GM23248 (cell line): ENCODE results near the gene PHACTR4. TPM values are rescaled to one million over a fixed set of nuclear protein-coding genes. Genes with fewer than 3 reads are reported as not detected.

Experiments used
- DNase-seq: peaks from one replicate; pipeline ENCODE4 v3.0.0-alpha.2; 2015
- H2AFZ ChIP-seq: fragments of 200-600 bp; sonication (generic); 2 replicates; pipeline ENCODE4 v1.6.1; 2016; ENCODE audit warnings: antibody characterized with exemption
- H3F3A ChIP-seq: fragments of 200-600 bp; sonication (generic); 2 replicates; pipeline ENCODE4 v1.6.1; 2016; ENCODE audit warnings: mild to moderate bottlenecking, antibody characterized with exemption, mixed run types; ENCODE audit not compliant: insufficient read depth
- H3K27ac ChIP-seq: fragments of 200-600 bp; sonication (generic); 2 replicates; pipeline ENCODE4 v1.5.1; 2016; ENCODE audit warnings: mild to moderate bottlenecking
- H3K27me3 ChIP-seq: fragments of 200-600 bp; sonication (generic); replicated peaks from 2 replicates; pipeline ENCODE4 v1.6.1; 2016; ENCODE audit warnings: mild to moderate bottlenecking; ENCODE audit not compliant: insufficient read depth
- H3K36me3 ChIP-seq: fragments of 200-600 bp; sonication (generic); 2 replicates; pipeline ENCODE4 v1.6.1; 2016; ENCODE audit warnings: low read depth, mild to moderate bottlenecking
- H3K4me1 ChIP-seq: fragments of 200-600 bp; sonication (generic); 2 replicates; pipeline ENCODE4 v1.6.1; 2016; ENCODE audit warnings: mild to moderate bottlenecking; ENCODE audit not compliant: insufficient read depth
- H3K4me2 ChIP-seq: fragments of 200-600 bp; sonication (generic); one replicate; pipeline ENCODE4 v1.6.1; 2016; ENCODE audit warnings: mild to moderate bottlenecking; ENCODE audit not compliant: unreplicated experiment
- H3K4me3 ChIP-seq: fragments of 200-600 bp; sonication (generic); 2 replicates; pipeline ENCODE4 v1.5.1; 2016; ENCODE audit warnings: mild to moderate bottlenecking
- H3K79me2 ChIP-seq: fragments of 200-600 bp; sonication (generic); 2 replicates; pipeline ENCODE4 v1.6.1; 2016; ENCODE audit warnings: mild to moderate bottlenecking; ENCODE audit not compliant: insufficient read depth
- H3K9ac ChIP-seq: fragments of 200-600 bp; sonication (generic); 2 replicates; pipeline ENCODE4 v1.6.1; 2016; ENCODE audit warnings: mild to moderate bottlenecking
- H3K9me2 ChIP-seq: fragments of 200-600 bp; sonication (generic); 2 replicates; pipeline ENCODE4 v1.6.1; 2016; ENCODE audit warnings: mixed run types, mild to moderate bottlenecking, moderate library complexity; ENCODE audit not compliant: insufficient read depth
- H3K9me3 ChIP-seq: fragments of 200-600 bp; sonication (generic); one replicate; pipeline ENCODE4 v1.6.1; 2017; ENCODE audit warnings: low read depth
- H4K20me1 ChIP-seq: fragments of 200-600 bp; sonication (generic); 2 replicates; pipeline ENCODE4 v1.6.0; 2016; ENCODE audit not compliant: insufficient read depth
- EZH2 ChIP-seq: fragments of 200-600 bp; sonication (generic); IDR thresholded peaks from 2 replicates; pipeline ENCODE4 v1.6.1; 2018; ENCODE audit warnings: antibody characterized with exemption, mild to moderate bottlenecking; ENCODE audit not compliant: insufficient read depth, poor library complexity, severe bottlenecking
- EZH2phosphoT487 ChIP-seq: fragments of 200-600 bp; sonication (generic); IDR thresholded peaks from 2 replicates; pipeline ENCODE4 v1.6.1; 2018; ENCODE audit warnings: antibody characterized with exemption, moderate library complexity, mild to moderate bottlenecking, low read depth; ENCODE audit not compliant: insufficient read depth
- WGBS, 2 experiments: methylation state at CpG; one replicate each; pipeline ENCODE4 v1.1.6; 2015 to 2017; ENCODE audit warnings: low lambda C conversion rate in 2 of 2, low coverage in 1 of 2; ENCODE audit errors: missing lambda C conversion rate in 2 of 2; 5-methylcytosine and 5-hydroxymethylcytosine counted together
- in situ Hi-C: fragments of 300-500 bp; cut with MboI; formaldehyde crosslinking; loops from 2 replicates; pipeline ENCODE4 v1.15.0; 2020
- polyA plus RNA-seq: library from polyadenylated mRNA; unstranded; fragments of >200 nt; fragmentation: Nextera tagmentation; extraction: Ambion mirVana; gene quantifications from 2 replicates; pipeline ENCODE4 v1.2.1, GENCODE V29; 2016
- total RNA-seq: library from RNA; depleted of rRNA; stranded (reverse); fragments of >200 nt; shearing (Covaris generic); gene quantifications from 2 replicates; pipeline ENCODE4 v1.2.3, GENCODE V29; 2014

Gene PHACTR4
- total and polyA plus RNA-seq, 2 experiments from 2014 or later, result 5.2 to 14.3 TPM

DNA sequence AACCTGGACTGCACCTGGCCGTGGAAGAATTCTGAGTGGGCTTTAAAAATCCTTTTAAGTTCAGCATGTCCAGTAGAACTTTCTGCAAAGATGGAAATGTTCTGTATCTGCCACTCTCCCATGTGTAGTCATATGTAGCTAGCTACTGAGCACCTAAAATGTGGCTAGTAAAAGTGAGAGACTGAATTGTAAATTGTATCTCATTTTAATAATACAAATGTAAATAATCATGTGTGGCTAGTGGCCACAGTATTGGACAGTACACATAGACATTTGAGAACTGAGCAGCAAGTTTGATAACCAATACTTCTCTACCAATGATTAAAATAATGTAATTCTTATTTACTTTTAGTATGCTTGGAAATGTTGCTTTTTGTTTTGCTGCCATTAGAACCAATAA lies 57.3 kb downstream of the PHACTR4 start:
- Histone ChIP-seq H3F3A (peaks cover 8% of the 10 kb centered on the region), H3K36me3 (no peaks in the 10 kb centered on the region), H3K9ac (no peak overlapping the region), H3K9me3 (no peaks in the 10 kb centered on the region), H3K9me2 (no peaks in the 10 kb centered on the region), H3K79me2 (peaks cover 16% of the 10 kb centered on the region; the same call in 1 of the 2 replicates), H3K27ac (no peak overlapping the region), H3K4me1 (peaks cover 19% of the 10 kb centered on the region), H2AFZ (no peak overlapping the region), H3K27me3 (no peaks in the 10 kb centered on the region), H3K4me3 (no peak overlapping the region), H4K20me1 (no peaks in the 10 kb centered on the region), H3K4me2 (no peak overlapping the region)
- WGBS, 2 experiments, result 96 to 100% methylated on average over 1 of the region's 1 CpG
- in situ Hi-C loops, result no loop called here
- DNase-seq, result no peak
- TF ChIP-seq EZH2 (no peak), EZH2phosphoT487 (no peak)

GRCh38 chr1:28428012-28428411 lies 58.5 kb downstream of the PHACTR4 start:
- Histone ChIP-seq H3K4me2 (no peak overlapping the region), H2AFZ (no peak overlapping the region), H3K79me2 (peaks cover 21% of the 10 kb centered on the region), H3K9me2 (no peaks in the 10 kb centered on the region), H4K20me1 (no peaks in the 10 kb centered on the region), H3K4me1 (peaks cover 14% of the 10 kb centered on the region), H3K27me3 (no peaks in the 10 kb centered on the region), H3K9ac (no peak overlapping the region), H3K36me3 (no peaks in the 10 kb centered on the region), H3F3A (peaks cover 9% of the 10 kb centered on the region), H3K27ac (no peak overlapping the region), H3K4me3 (no peak overlapping the region), H3K9me3 (no peaks in the 10 kb centered on the region)
- no peak for DNase-seq
- in situ Hi-C loops, result no loop called here
- 93 to 94% methylated on average over 1 of the region's 1 CpG for WGBS, 2 experiments
- TF ChIP-seq EZH2phosphoT487 (no peak), EZH2 (no peak)

DNA sequence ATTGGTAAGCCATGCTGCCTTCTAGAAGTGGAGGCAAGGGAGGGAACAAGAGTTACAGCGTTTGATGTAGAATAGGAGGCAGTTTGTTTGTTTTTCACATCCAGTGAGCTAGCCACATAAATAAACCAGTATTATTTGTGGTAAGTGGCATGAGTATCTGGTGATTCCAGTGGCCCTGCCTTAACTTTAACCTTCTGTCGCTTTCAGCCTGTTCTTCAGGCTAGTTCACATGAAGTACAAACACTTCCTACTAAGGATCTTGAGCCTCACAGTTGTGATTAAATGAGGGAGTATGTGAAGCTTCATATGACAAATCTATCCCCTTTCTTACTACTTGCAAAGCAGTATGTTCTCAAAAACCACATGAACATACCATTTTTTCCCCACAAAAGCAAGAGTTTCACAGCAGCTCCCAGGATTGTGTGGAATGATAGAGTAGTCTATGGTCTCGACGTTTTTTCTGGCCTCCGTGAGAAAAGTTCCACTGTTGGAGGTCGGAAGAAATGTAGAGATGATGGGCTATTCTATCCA lies 59.5 kb downstream of the PHACTR4 start:
- TF ChIP-seq EZH2phosphoT487, result no peak
- no peak for TF ChIP-seq EZH2
- no peak overlapping the region for H3K27ac ChIP-seq
- peaks cover 14% of the 10 kb centered on the region for H3K4me1 ChIP-seq
- peaks cover 28% of the 10 kb centered on the region for H3K79me2 ChIP-seq
- H2AFZ ChIP-seq, result no peak overlapping the region
- no peaks in the 10 kb centered on the region for H3K36me3 ChIP-seq
- no peaks in the 10 kb centered on the region for H3K9me2 ChIP-seq
- no peaks in the 10 kb centered on the region for H3K9me3 ChIP-seq
- in situ Hi-C loops, result no loop called here
- no peak overlapping the region for H3K4me2 ChIP-seq
- DNase-seq, result no peak
- H3K4me3 ChIP-seq, result no peak overlapping the region
- no peaks in the 10 kb centered on the region for H4K20me1 ChIP-seq
- H3F3A ChIP-seq, result peaks cover 9% of the 10 kb centered on the region
- no peak overlapping the region for H3K9ac ChIP-seq
- WGBS, 2 experiments, result 95 to 96% methylated on average over 6 of the region's 6 CpGs
- no peaks in the 10 kb centered on the region for H3K27me3 ChIP-seq

DNA sequence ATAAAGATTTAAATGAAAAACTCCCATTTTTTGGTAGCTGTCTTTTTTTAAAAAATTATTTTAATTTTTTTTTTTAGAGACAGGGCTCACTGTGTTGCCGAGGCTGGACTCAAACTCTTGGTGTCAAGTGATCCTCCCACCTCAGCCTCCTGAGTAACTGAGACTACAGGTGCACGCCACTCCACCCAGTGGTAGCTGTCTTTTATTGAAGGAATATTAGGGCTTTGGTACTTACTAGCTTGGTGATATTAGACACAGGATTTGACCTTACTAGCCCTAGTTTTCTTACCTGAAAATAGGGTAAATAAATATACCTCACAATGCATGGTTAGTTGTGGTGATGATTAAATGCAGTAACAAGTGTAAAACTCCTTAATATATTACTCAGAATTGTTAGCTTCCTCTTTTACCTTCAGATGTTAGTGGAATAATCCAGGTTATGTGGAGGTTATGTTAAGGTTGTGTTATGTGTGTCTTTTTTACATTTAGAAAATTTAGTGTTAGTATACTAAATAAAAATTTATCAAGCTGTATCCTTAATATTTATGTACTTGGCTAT lies 66.8 kb downstream of the PHACTR4 start:
- WGBS, 2 experiments, result 50 to 58% methylated on average over 2 of the region's 2 CpGs
- no peaks in the 10 kb centered on the region for H3K27me3 ChIP-seq
- no peak overlapping the region for H2AFZ ChIP-seq
- H4K20me1 ChIP-seq, result no peaks in the 10 kb centered on the region
- in situ Hi-C loops, result no loop called here
- peaks cover 73% of the 10 kb centered on the region for H3K79me2 ChIP-seq
- H3K27ac ChIP-seq, result peak overlapping the region; percentile 87; the same call in 1 of the 2 replicates
- peaks cover 40% of the 10 kb centered on the region for H3F3A ChIP-seq
- TF ChIP-seq EZH2phosphoT487 (no peak), EZH2 (no peak)
- H3K9me2 ChIP-seq, result no peaks in the 10 kb centered on the region
- no peaks in the 10 kb centered on the region for H3K9me3 ChIP-seq
- no peak overlapping the region for H3K4me3 ChIP-seq
- DNase-seq, result no peak
- peaks cover 38% of the 10 kb centered on the region for H3K4me1 ChIP-seq
- no peak overlapping the region for H3K4me2 ChIP-seq
- H3K36me3 ChIP-seq, result no peaks in the 10 kb centered on the region
- no peak overlapping the region for H3K9ac ChIP-seq
